WI38 (cell line): ENCODE data around the gene SLC6A11.
A peak's percentile ranks its signal among the peaks of the same experiment; 100 is the strongest.

ENCODE experiments used
- H3K4me3 ChIP-seq: 2 replicates; pipeline ENCODE4 v1.5.1; 2011; ENCODE audit warnings: low read depth, mild to moderate bottlenecking, control low read depth, low read length
- TF ChIP-seq, protein P1 (sequence below): IDR thresholded peaks from 2 replicates; pipeline ENCODE4 v1.5.1; 2012; ENCODE audit warnings: low read depth, mild to moderate bottlenecking, control low read depth, low read length

The SLC6A11 gene

DNA sequence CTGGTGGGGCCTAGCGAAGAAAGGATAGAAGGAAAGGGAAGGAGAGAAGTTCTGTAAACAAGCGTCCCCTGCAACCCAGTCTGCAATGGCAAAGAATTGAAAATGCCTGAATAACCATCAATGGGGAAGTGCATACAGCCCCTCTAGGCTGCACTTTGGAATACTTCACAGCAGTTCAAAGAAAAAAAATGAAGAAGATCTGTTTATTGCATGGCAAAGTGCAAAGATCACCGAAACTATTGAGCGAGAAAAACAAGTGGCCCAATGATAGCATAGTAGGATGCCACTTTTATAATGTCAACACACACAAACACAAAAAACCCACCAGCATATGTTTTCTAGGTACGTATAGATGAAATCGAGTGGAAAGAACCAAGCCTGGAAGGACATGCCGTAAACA is 162.9 kb downstream of the SLC6A11 start:
- TF ChIP-seq, protein P1, sequence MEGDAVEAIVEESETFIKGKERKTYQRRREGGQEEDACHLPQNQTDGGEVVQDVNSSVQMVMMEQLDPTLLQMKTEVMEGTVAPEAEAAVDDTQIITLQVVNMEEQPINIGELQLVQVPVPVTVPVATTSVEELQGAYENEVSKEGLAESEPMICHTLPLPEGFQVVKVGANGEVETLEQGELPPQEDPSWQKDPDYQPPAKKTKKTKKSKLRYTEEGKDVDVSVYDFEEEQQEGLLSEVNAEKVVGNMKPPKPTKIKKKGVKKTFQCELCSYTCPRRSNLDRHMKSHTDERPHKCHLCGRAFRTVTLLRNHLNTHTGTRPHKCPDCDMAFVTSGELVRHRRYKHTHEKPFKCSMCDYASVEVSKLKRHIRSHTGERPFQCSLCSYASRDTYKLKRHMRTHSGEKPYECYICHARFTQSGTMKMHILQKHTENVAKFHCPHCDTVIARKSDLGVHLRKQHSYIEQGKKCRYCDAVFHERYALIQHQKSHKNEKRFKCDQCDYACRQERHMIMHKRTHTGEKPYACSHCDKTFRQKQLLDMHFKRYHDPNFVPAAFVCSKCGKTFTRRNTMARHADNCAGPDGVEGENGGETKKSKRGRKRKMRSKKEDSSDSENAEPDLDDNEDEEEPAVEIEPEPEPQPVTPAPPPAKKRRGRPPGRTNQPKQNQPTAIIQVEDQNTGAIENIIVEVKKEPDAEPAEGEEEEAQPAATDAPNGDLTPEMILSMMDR: no peak
- no peak overlapping the region for H3K4me3 ChIP-seq

DNA sequence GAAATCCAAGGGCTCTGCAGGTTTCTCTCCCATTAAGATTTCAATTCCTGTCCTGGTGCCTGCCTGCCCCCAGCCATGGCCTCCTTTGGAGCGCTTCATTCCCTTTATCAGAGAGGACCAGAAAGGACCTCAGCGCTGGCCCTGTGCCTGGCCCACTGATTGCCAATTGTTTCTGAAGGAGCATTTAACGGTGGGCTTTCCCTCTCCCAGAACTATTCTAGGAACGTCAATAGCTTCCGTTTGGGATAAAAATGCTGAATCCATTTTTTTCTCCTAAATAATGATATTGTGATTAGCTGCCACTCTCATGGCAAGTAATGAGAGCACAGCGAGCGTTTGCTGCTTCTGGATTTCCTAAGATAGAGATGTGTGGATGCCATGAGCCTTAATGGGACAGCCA is 164.3 kb downstream of the SLC6A11 start:
- TF ChIP-seq, protein P1: no peak
- no peak overlapping the region for H3K4me3 ChIP-seq

DNA sequence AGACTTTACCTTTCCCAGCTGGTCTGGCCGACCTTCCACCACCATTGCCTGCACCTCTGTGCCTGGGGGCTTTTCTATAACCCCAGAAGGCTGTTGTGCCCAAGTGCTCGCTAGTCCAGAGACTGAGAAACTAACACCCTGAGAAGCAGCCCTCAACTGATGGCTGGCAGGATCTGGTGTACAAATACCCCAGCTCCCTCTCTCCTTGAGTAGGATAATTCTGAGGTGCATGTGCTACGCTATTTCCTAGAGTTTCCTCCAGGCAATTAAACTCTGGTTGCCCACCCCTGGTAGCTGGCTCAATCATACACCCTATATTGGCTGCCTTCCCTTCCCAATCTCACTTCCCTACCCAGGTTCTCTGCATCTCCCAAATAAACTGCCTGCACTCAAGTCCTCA is 165.0 kb downstream of the SLC6A11 start:
- no peak overlapping the region for H3K4me3 ChIP-seq
- TF ChIP-seq, protein P1: no peak

DNA sequence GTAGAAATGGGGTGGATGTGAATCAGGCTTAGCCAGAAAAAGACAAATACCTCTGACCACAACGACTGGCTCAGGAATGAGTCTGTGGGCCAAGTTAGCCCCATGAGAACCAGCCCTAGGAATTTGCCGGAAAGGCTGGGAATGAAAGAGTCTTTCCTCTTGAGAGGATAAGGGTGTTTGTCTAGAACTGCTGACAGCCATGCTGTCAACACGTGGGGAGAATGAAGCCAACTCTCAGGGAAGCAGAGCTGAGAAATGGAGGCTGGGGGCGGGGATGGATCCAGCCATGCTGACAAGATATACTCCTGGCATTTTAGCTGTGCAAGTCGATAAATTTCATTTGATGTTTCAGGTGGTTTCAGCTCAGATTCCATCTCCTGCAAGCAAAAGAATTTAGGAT is 165.9 kb downstream of the SLC6A11 start:
- TF ChIP-seq, protein P1: no peak
- H3K4me3 ChIP-seq: no peak overlapping the region

DNA sequence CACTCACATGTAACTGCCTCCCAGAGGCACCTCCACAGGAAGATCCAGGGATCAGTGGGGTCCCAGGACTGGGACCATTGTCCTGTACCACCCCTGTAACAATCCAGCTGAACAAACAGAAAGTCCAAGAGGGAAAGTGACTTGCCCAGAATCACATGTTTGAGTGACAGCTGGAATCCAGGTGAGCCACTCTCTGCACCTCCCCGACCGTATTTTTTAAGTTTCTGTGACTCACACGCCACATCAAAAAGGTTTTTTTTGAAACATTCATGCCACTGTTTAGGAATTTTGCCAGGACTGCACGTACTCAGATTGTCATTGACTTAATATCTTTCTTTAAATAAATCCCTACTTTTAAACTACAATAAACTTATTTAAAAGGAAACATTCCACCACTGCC is 166.8 kb downstream of the SLC6A11 start:
- TF ChIP-seq, protein P1: no peak
- H3K4me3 ChIP-seq: no peak overlapping the region

DNA sequence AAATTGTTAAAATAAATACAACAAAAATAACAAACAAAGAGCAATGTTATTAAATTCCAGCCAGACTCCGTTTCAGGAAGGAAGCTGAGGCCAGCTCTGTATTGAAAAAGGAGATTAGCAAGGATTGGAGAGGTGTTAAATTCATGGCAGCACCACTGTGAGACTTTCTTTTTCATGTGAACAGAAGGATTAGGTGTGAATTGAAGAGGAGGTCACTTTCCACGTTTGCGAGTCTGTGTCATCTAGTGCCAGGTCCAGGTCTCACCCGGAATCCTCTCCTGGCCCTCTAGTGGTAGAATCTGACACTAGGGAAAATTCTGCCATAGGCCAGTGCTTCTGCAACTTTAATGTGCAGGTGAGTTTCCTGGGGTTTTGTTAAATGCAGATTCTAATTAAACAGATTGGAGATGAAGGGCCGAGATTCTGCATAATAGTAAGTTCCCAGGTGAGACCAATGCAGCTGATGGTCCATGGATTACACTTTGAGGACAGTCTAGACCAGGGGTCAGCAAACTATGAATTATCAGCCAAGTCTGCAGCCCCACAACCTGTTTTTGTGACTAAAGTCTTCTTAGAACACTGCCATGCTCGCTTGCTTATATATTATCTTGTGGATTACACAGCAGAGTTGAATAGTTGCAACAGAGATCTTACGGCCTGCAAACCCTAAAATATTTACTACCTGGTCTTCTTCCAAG is 167.3 kb downstream of the SLC6A11 start:
- H3K4me3 ChIP-seq: no peak overlapping the region
- TF ChIP-seq, protein P1: peak; percentile 79

DNA sequence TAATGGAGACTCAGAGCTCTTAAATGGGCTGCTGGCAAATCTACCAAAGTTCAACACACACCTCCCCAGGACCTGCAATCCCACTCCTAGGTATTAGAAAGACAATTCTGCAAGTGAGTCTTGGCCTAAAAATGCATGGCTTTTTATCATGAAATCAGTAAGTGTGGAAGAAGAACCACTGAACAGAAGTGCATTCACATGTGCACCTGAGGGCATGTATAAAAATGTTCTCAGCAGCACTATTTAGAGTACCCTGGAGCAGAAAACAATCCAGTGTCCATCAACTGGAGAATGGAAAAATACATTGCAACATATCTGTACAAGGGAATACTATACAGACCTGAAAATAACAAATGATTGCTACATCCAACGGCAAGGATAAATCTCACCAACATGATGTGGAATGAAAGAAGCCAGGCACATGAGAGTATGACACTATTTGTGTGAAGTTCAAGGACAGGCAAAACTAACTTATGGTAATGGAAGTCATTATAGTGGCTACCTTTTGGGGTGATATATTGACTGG is 168.4 kb downstream of the SLC6A11 start:
- TF ChIP-seq, protein P1: no peak
- no peak overlapping the region for H3K4me3 ChIP-seq
